GM12873 (cell line): Measurements from ENCODE around the gene ATG3.

Source experiments
- CTCF ChIP-seq: IDR thresholded peaks from 2 replicates; pipeline ENCODE4 v1.5.1; 2012; ENCODE audit warnings: low read depth, mild to moderate bottlenecking, moderate library complexity, low read length, control low read depth; ENCODE audit not compliant: insufficient read depth; ENCODE audit errors: missing control alignments

ATG3 gene

GRCh38 chr3:112598731-112599130 is 37.0 kb upstream of the ATG3 start:
- no peak for TF ChIP-seq CTCF

GRCh38 chr3:112597945-112598344 is 36.2 kb upstream of the ATG3 start:
- TF ChIP-seq CTCF: no peak

GRCh38 chr3:112594856-112595255 is 33.1 kb upstream of the ATG3 start:
- TF ChIP-seq CTCF: no peak

GRCh38 chr3:112593258-112593657 is 31.5 kb upstream of the ATG3 start:
- no peak for TF ChIP-seq CTCF

GRCh38 chr3:112587336-112587735 is 25.6 kb upstream of the ATG3 start:
- TF ChIP-seq CTCF: no peak

- no peak for TF ChIP-seq CTCF
Observed at GRCh38 chr3:112585782-112586181, 24.0 kb upstream of the ATG3 start.

- no peak for TF ChIP-seq CTCF
Observed at GRCh38 chr3:112583105-112583504, 21.3 kb upstream of the ATG3 start.
